GM23338 (cell line): ENCODE results near the gene BIRC5.

ENCODE experiments used
- EZH2 ChIP-seq: fragments of 200-600 bp; sonication (generic); IDR thresholded peaks from one replicate; pipeline ENCODE4 v1.8.0; 2017; ENCODE audit warnings: antibody characterized with exemption, mild to moderate bottlenecking, low read depth; ENCODE audit not compliant: unreplicated experiment
- JUNB ChIP-seq: IDR thresholded peaks from one replicate; pipeline ENCODE4 v1.6.1; 2016; ENCODE audit warnings: antibody characterized with exemption; ENCODE audit not compliant: unreplicated experiment
- POLR2AphosphoS5 ChIP-seq: IDR thresholded peaks from 2 replicates; pipeline ENCODE4 v1.6.1; 2016; ENCODE audit warnings: antibody characterized with exemption, low read depth
- TF ChIP-seq, protein P1 (sequence below), 2 experiments: fragments of 200-600 bp in 1 of 2; sonication (generic) in 1 of 2; conservative IDR thresholded peaks; 2 replicates each; pipeline versions ENCODE4 v1.5.1 to v1.6.1; 2016 to 2017; ENCODE audit warnings: antibody characterized with exemption in 2 of 2, low read depth in 2 of 2, mild to moderate bottlenecking in 2 of 2, moderate library complexity in 1 of 2

DNA sequence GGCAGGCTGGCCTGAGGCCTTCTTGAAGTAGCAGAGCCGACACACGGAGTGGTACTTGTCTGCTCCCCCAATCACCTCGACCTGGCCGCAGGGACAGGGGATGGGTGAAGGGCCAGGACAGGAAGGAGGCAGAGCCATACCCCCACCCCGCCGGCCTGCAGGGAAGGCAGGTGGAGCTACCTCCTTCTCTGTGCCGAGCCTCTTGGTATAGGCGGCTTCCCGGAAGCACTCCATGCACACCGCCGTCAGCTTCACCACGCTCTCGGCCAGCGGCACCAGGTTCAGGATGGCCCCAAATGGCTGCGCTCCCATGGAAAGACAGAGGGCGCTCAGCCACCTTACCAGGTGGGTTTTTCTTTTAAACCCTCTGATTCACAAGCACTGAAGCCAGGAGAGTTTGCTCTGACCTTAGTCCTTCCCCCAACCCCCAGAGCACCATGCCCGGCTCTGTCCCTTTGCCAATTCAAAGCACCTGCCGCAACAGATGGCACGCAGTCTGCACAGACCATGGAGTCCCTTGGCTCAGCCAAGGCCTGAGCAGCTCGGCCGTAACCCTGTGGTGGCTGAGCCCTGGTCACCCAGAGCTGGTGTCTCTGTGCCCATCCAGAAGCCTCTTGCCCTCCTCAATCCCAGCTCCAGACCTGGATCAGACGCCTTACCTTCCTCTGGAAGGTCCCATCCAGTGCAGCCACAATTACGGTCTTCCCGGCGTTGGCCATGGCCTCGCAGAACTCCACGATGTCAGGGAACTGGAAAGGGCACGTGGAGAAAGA, 39.0 kb upstream of the BIRC5 start:
- TF ChIP-seq, protein P1, sequence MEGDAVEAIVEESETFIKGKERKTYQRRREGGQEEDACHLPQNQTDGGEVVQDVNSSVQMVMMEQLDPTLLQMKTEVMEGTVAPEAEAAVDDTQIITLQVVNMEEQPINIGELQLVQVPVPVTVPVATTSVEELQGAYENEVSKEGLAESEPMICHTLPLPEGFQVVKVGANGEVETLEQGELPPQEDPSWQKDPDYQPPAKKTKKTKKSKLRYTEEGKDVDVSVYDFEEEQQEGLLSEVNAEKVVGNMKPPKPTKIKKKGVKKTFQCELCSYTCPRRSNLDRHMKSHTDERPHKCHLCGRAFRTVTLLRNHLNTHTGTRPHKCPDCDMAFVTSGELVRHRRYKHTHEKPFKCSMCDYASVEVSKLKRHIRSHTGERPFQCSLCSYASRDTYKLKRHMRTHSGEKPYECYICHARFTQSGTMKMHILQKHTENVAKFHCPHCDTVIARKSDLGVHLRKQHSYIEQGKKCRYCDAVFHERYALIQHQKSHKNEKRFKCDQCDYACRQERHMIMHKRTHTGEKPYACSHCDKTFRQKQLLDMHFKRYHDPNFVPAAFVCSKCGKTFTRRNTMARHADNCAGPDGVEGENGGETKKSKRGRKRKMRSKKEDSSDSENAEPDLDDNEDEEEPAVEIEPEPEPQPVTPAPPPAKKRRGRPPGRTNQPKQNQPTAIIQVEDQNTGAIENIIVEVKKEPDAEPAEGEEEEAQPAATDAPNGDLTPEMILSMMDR (conservative IDR thresholded peaks at IDR 0.05; ENCODE audit: low read depth in 2 of 2), result peak; percentile 62 to 76
- TF ChIP-seq POLR2AphosphoS5 (no peak), JUNB (no peak), EZH2 (no peak)
